Astrocyte (in vitro differentiated cells and primary cell): Measurements from ENCODE around the gene ABHD15. TPM values are rescaled to one million over a fixed set of nuclear protein-coding genes. Genes with fewer than 3 reads are reported as not detected.

Source experiments
- DNase-seq: peaks from one replicate; pipeline ENCODE4 v3.0.0-alpha.2; 2010; ENCODE audit warnings: low read depth
- FAIRE-seq: peaks from 2 replicates; lab custom pipeline; 2011; peaks lifted over from hg19 to GRCh38; lab: Jason Lieb, UNC
- H2AFZ ChIP-seq: 2 replicates; pipeline ENCODE4 v1.6.0; 2012; ENCODE audit warnings: low read depth, low read length, inconsistent platforms
- H3K27ac ChIP-seq: 2 replicates; pipeline ENCODE4 v1.5.1; 2011; ENCODE audit warnings: low read depth, low read length, inconsistent platforms
- H3K27me3 ChIP-seq: 2 replicates; pipeline ENCODE4 v1.6.0; 2011; ENCODE audit warnings: low read length, inconsistent platforms; ENCODE audit not compliant: insufficient read depth
- H3K36me3 ChIP-seq: 2 replicates; pipeline ENCODE4 v1.5.1; 2011; ENCODE audit warnings: low read length, inconsistent platforms; ENCODE audit not compliant: insufficient read depth
- H3K4me1 ChIP-seq: 2 replicates; pipeline ENCODE4 v1.5.1; 2011; ENCODE audit warnings: low read length, inconsistent platforms; ENCODE audit not compliant: insufficient read depth
- H3K4me2 ChIP-seq: 2 replicates; pipeline ENCODE4 v1.6.0; 2012; ENCODE audit warnings: low read length, inconsistent platforms
- H3K4me3 ChIP-seq: 2 replicates; pipeline ENCODE4 v1.5.1; 2011; ENCODE audit warnings: low read depth, mild to moderate bottlenecking, low read length, inconsistent platforms; ENCODE audit not compliant: insufficient read depth
- H3K79me2 ChIP-seq: 2 replicates; pipeline ENCODE4 v1.6.0; 2012; ENCODE audit warnings: mild to moderate bottlenecking, low read length, inconsistent platforms; ENCODE audit not compliant: insufficient read depth
- H3K9ac ChIP-seq: 2 replicates; pipeline ENCODE4 v1.6.0; 2012; ENCODE audit warnings: mild to moderate bottlenecking, low read length, inconsistent platforms
- H3K9me3 ChIP-seq: 2 replicates; pipeline ENCODE4 v1.5.1; 2012; ENCODE audit warnings: low read depth, mild to moderate bottlenecking, low read length, inconsistent platforms; ENCODE audit not compliant: insufficient read depth
- H4K20me1 ChIP-seq: 2 replicates; pipeline ENCODE4 v1.6.0; 2012; ENCODE audit warnings: low read length, inconsistent platforms; ENCODE audit not compliant: insufficient read depth
- H3K27ac Mint-ChIP-seq: one replicate; pipeline ENCODE4 v1.8.0; 2021; ENCODE audit warnings: mild to moderate bottlenecking, mixed read lengths; ENCODE audit not compliant: unreplicated experiment
- H3K27me3 Mint-ChIP-seq: one replicate; pipeline ENCODE4 v1.8.0; 2021; ENCODE audit warnings: low read depth, mixed read lengths; ENCODE audit not compliant: unreplicated experiment
- H3K36me3 Mint-ChIP-seq: one replicate; pipeline ENCODE4 v1.8.0; 2021; ENCODE audit warnings: low read depth, mixed read lengths; ENCODE audit not compliant: unreplicated experiment
- H3K4me1 Mint-ChIP-seq: one replicate; pipeline ENCODE4 v1.8.0; 2021; ENCODE audit warnings: low read depth, mixed read lengths; ENCODE audit not compliant: unreplicated experiment
- H3K4me3 Mint-ChIP-seq: one replicate; pipeline ENCODE4 v1.8.0; 2021; ENCODE audit warnings: mild to moderate bottlenecking, moderate library complexity, mixed read lengths; ENCODE audit not compliant: unreplicated experiment
- H3K9me3 Mint-ChIP-seq: one replicate; pipeline ENCODE4 v1.8.0; 2021; ENCODE audit warnings: mild to moderate bottlenecking, mixed read lengths; ENCODE audit not compliant: unreplicated experiment
- EZH2 ChIP-seq: IDR thresholded peaks from 2 replicates; pipeline ENCODE4 v1.6.1; 2012; ENCODE audit warnings: mild to moderate bottlenecking, low read length, inconsistent platforms; ENCODE audit not compliant: insufficient read depth
- total RNA-seq: library from RNA; stranded (reverse); gene quantifications from 2 replicates; pipeline ENCODE4 v1.2.1, GENCODE V29; 2021
- TF ChIP-seq, protein P1 (sequence below): IDR thresholded peaks from 2 replicates; pipeline ENCODE4 v1.5.1; 2011; ENCODE audit warnings: low read depth, mild to moderate bottlenecking, inconsistent platforms, low read length, moderate library complexity; ENCODE audit not compliant: insufficient read depth

Gene ABHD15
- total RNA-seq, 1 donor from 2014 or later, result 8.6 TPM

DNA sequence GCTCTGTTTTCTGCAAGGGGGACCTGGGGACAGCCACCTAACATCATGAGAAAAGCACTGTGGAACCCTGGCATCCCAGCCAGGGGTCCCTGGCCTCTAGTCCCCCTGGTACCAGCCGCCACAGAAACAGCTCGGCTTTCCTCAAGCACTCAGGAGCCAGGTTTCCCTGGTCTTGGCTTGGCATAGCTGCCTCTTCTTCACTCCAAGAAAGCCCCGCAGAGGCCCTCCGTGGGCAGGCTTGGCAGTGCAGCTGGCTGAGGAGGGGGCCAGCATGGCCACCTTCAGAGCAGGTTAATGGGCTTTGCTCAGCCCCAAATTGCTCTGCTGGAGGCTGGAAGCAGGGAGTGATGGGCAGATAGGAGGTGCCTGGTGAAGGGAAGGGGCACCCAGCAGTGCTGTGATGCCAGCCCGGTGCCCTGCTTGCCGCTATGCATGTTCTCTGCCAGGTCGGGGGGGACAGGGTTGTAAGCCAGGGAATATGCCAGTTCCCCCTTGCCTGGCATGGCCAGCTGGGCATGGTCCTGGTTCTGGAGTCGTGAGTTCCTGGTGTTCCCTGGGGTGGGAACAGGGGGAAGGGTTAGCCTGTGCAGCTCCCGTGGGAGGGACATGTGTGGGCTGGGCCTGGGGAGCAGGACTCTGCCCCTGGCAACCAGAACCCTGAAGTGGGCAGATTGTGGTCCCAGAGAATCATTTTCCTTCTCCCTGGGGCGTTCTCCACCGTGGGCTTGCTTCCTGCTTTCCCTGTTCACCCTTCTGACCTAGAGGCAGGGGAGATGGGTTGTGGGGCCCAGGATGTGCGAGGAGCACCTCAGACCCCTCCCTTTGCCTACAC, 29.3 kb upstream of the ABHD15 start:
- Histone ChIP-seq H3K4me1 (peaks cover 29% of the 10 kb centered on the region), H3K9ac (no peak overlapping the region), H3K9me3 (no peaks in the 10 kb centered on the region), H4K20me1 (peaks cover 53% of the 10 kb centered on the region), H3K27ac (no peak overlapping the region), H3K4me3 (no peak overlapping the region), H3K36me3 (no peaks in the 10 kb centered on the region), H3K4me2 (no peak overlapping the region), H2AFZ (no peak overlapping the region), H3K27me3 (peaks cover 12% of the 10 kb centered on the region), H3K79me2 (peaks cover 6% of the 10 kb centered on the region)
- H3K36me3 Mint-ChIP-seq, result no peaks in the 10 kb centered on the region
- no peak overlapping the region for H3K4me3 Mint-ChIP-seq
- DNase-seq (no peak), FAIRE-seq (no peak)
- no peaks in the 10 kb centered on the region for H3K27me3 Mint-ChIP-seq
- no peak overlapping the region for H3K27ac Mint-ChIP-seq
- TF ChIP-seq EZH2, result no peak
- TF ChIP-seq, protein P1, sequence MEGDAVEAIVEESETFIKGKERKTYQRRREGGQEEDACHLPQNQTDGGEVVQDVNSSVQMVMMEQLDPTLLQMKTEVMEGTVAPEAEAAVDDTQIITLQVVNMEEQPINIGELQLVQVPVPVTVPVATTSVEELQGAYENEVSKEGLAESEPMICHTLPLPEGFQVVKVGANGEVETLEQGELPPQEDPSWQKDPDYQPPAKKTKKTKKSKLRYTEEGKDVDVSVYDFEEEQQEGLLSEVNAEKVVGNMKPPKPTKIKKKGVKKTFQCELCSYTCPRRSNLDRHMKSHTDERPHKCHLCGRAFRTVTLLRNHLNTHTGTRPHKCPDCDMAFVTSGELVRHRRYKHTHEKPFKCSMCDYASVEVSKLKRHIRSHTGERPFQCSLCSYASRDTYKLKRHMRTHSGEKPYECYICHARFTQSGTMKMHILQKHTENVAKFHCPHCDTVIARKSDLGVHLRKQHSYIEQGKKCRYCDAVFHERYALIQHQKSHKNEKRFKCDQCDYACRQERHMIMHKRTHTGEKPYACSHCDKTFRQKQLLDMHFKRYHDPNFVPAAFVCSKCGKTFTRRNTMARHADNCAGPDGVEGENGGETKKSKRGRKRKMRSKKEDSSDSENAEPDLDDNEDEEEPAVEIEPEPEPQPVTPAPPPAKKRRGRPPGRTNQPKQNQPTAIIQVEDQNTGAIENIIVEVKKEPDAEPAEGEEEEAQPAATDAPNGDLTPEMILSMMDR, result no peak
- no peaks in the 10 kb centered on the region for H3K9me3 Mint-ChIP-seq
- H3K4me1 Mint-ChIP-seq, result peaks cover 8% of the 10 kb centered on the region

DNA sequence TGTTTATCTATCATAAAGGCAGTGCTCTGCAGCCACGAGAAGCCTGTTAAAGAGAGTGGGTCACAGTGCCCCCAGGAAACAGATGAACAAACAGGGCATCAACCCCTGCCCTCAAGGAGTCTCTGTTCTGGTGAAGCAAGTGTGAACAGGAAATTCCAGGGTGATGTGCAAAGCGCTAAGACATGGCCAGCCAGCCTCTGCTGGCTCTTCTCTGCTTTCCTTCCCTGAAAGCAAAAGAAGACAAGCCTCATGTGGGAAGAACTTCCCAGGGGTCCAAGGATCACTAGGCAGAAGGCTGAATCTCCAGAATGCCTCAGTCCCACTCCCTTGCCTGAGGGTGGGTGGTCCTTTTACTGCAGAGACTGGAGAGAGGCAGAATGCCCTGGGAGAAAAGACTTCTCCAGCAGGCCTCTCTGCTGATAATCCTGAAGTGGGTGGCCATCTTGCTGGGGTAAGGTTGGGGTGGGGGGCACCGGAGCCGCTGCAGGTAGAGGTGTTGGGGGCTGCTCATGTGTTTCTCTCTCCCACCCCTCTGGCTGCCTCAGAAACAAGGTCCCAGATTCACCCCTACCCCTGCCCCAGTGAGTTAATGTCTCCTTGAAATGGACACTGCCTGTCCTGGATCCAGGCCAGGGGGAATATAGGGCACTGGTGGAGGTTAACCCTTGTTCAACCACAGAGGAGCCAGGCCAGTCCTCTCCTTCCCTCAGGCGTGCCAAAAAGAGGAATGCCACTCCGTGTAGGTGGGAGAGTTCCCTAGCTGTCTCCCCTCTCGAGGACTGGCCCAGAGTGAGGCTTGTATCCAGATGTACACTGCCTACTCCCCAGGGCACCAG, 28.5 kb upstream of the ABHD15 start:
- Histone ChIP-seq H3K36me3 (no peaks in the 10 kb centered on the region), H2AFZ (no peak overlapping the region), H3K4me3 (no peak overlapping the region), H4K20me1 (peaks cover 49% of the 10 kb centered on the region), H3K79me2 (peaks cover 6% of the 10 kb centered on the region), H3K4me2 (no peak overlapping the region), H3K27ac (no peak overlapping the region), H3K4me1 (peaks cover 37% of the 10 kb centered on the region), H3K27me3 (peaks cover 12% of the 10 kb centered on the region), H3K9me3 (no peaks in the 10 kb centered on the region), H3K9ac (no peak overlapping the region)
- H3K4me3 Mint-ChIP-seq, result peak overlapping the region; percentile 84
- H3K9me3 Mint-ChIP-seq, result no peaks in the 10 kb centered on the region
- no peak overlapping the region for H3K27ac Mint-ChIP-seq
- no peak for TF ChIP-seq EZH2
- TF ChIP-seq, protein P1, result no peak
- FAIRE-seq (no peak), DNase-seq (no peak)
- no peaks in the 10 kb centered on the region for H3K27me3 Mint-ChIP-seq
- no peaks in the 10 kb centered on the region for H3K36me3 Mint-ChIP-seq
- H3K4me1 Mint-ChIP-seq, result peaks cover 8% of the 10 kb centered on the region
